Activated CD4-positive, CD25-positive, alpha-beta regulatory T cell treated with anti-CD3 and anti-CD28 coated beads, Interleukin-2, amount 50 U/mL, for 72 hours (primary cell): ENCODE measurements around the gene PTPRN2.
"Not testable (repeated sequence)": the region's sequence is repeated elsewhere in the genome, so short reads cannot be mapped to it uniquely, and the experiment has no call there.

Source experiments
- DNase-seq: peaks from one replicate; pipeline ENCODE4 v3.0.0; 2021

Gene PTPRN2

GRCh38 chr7:157752832-157753291 lies 834.8 kb downstream of the PTPRN2 start:
- no peak for DNase-seq

- no peak for DNase-seq
Observed at GRCh38 chr7:157751951-157752673, 835.5 kb downstream of the PTPRN2 start.

DNA sequence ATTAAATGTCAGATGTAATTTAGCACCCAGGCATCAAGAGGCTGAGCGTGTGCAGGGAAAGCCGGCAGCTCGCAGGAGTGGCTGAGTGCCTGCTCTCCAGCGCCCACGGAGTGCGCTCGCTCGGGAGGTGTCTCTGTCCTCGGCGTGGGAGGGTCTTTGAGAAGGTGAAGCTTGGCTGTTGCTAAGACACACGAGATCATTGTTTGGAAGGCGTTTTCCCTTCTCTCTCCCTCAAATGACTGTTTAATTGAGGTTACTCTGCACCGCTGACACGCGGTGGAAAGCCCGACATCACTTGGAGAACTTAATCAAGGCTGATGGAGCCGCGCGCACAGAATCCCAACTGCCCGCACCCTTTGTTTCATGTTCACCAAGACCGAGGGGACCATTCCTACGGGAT lies 836.2 kb downstream of the PTPRN2 start:
- no peak for DNase-seq

DNA sequence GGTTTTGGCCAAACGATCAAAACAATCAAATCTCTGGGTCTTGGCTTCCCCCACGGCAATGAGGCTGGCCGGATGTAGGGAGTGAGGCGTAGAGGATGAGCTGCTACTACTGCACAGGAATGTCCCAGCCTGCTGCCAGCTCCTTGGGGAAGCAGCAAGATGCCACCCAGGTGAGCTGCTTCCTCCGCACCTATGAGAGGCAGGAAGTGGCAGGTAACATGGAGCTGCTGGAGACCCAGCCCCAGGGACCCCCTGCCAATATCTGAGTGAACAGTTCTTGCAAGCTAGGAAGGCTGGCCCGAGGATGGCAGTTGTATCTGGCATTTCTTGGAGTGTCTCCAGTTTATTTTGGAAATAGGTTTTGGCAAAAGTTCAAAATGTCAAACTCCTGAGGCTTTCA lies 837.3 kb downstream of the PTPRN2 start:
- no peak for DNase-seq

DNA sequence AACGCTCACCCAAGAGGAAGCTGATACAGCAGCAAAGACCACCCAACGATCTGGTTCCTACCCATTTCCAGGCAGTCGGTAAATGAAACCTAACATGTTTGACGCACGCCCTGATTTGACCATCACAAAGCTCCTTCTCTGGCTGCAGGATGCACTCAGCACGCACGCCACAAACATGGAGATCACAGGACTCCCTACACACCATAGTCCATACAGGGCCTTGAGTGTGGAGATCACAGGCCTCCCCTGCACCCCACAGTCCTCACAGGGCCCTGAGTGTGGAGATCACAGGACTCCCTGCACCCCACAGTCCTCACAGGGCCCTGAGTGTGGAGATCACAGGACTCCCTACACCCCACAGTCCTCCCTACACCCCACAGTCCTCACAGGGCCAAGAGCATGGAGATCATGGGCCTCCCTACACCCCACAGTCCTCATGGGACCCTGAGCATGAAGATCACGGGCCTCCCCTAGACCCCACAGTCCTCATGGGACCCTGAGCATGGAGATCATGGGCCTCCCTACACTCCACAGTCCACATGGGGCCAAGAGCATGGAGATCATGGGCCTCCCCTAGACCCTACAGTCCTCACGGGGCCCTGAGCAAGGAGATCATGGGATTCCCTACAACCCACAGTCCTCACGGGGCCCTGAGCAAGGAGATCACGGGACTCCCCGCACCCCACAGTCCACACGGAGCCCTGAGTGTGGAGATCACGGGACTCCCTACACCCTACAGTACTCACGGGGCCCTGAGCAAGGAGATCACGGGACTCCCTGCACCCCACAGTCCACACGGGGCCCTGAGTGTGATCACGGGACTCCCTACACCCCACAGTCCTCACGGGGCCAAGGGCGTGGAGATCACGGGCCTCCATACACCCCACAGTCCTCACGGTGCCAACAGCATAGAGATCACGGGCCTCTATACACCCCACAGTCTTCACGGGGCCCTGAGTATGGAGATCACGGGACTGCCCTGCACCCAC lies 841.6 kb downstream of the PTPRN2 start:
- no peak for DNase-seq

DNA sequence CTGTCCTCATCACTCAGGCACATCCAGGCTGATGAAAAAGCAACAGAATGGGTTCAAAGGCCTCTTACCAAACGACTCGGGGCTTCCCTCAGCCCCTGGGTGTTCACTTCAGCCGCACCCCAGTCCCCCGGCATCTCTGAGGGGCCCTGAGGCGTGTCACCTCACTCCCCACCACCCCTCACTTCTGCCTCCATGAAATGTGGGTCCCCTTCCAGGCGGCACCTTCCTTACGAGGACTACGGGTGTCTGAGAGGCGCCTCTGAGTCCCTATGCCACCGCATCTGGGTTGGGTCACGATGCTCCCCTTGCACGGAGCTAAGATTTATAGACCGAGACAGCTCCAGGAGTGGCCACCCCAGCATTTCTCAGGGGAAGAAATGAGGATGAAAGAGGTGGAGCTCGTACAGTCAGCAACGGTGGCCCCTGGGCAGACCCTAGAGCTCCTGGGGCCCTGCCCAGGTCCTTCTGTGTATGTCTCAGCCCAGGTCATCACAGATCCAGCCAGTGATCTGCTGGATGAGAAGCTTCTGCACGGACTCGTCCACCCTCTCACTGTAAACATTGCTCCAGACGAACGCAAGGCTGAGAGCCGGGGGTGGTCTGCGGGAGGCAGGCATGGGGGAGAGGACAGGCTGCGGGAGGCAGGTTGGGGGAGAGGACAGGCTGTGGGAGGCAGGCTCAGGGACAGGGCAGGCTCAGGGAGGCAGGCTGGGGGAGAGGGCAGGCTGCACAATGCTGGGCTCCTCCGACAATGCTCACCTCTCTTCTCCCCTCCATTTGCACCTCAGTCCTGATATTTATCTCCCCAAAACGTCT lies 842.6 kb downstream of the PTPRN2 start:
- no peak for DNase-seq

GRCh38 chr7:157743781-157744525 lies 843.7 kb downstream of the PTPRN2 start:
- DNase-seq, result no peak

GRCh38 chr7:157740251-157740798 lies 847.3 kb downstream of the PTPRN2 start:
- DNase-seq, result peak; percentile 18

DNA sequence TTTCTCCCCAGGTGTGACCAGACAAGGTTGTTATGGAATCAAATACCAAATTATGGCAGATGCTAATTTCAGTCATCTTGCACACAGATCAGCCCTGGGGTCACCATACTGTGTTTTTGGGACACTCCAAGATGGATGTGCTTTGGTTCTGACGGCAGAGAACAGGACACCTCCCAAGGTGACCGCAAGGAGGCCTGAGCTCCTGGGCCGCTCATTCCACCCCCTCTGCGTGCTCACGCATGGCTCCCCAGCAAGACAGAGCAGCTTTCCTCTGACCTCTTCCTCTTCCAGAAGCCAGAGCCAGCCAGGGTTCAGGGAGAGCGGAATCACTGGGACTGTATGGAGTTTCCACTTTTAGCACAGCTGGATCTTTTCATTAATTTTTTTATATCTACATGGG lies 848.0 kb downstream of the PTPRN2 start:
- peak; percentile 4 for DNase-seq

DNA sequence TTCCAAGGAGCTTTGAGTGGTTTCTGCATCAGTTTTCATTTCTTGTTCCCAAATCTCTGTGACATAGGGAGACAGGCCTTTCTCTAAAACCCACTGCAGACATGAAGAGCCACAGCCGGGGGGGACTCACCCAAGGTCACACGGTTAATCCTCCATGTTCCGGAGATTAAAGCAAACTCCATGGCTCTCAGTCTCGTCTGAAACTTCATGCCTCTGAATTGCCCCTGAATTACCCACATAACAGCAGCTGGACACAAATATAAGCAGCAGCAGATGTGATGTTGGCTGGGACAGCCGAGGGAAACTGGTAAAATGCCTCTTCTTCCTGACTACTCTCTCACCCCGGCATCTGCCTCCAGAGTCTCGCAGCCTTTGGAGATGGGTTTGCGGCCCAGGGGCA lies 848.6 kb downstream of the PTPRN2 start:
- DNase-seq, result no peak

- peak; percentile 7 for DNase-seq
Observed at GRCh38 chr7:157738066-157738460, 849.6 kb downstream of the PTPRN2 start.

DNA sequence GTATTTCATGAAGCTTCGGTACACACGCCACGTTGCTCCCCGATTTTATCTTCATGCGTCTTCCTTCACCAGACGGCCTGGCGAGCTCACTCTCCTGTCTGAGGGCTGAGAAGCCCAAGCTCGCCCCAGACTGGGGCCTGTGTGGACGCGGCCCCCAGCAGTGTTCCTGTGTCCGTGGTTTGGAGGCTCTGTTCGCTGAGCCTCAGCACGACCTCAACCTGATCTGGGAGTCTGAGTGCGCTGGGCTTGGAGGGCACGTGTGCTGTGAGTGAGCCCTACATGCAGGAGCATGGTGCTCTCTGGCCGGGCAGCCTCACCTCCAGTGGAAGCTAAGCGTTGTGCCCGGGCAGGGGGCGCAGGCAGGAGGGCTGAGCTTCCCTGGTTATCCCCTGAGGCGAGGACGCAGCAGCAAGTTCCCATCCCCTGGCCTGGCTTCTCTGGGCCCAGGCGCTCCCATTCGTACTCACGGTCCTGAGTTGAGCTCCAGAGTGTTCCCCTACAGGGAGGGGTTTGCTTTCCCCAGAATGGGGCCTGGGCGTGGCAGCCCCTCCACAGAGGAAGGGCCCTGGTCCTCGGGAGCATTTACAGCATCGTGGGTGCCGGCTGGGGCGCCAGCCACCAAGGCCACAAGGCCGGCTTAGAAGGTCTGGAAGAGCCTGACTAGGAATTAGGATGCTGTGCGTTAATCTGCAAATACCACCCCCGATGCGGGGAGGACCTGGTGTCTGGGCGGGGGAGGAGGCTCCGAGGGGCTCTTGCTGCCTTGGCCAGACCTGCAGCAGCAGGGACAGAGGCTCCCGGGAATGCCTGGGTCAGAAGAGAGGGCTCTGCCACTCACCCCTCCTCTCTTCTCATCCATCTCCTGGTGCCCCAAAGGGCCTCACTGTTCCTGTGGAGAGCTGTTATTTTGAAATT lies 850.2 kb downstream of the PTPRN2 start:
- DNase-seq, result peak; percentile 23

- no peak for DNase-seq
Observed at GRCh38 chr7:157736341-157736740, 851.3 kb downstream of the PTPRN2 start.

GRCh38 chr7:157735826-157736225 lies 851.8 kb downstream of the PTPRN2 start:
- no peak for DNase-seq

- no peak for DNase-seq
Observed at GRCh38 chr7:157734676-157735640, 852.7 kb downstream of the PTPRN2 start.

- not testable (repeated sequence) for DNase-seq
Observed at GRCh38 chr7:157733760-157734395, 853.7 kb downstream of the PTPRN2 start.

- DNase-seq, result no peak
Observed at GRCh38 chr7:157731126-157731525, 856.5 kb downstream of the PTPRN2 start.

DNA sequence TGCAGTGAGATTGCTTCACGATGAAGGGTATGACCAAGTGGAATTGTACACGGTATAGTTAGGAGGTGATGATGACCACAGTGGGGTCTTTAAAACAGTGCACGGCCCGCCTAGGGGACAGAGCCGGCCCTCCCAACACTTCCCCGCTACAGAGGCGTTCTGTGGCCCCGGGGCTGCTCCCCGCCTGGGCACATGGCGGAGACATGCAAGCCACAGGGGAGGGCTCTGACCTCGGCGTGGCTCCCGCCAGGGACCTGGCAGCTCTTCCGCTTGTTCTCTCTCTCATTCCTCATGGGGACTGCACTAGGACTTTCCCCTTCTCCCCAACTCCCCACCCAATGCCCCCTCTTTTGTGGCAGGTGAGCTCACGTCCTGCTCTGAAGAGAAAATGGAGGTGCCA lies 857.0 kb downstream of the PTPRN2 start:
- DNase-seq, result no peak

GRCh38 chr7:157729566-157729965 lies 858.1 kb downstream of the PTPRN2 start:
- no peak for DNase-seq
